Heart left ventricle (tissue), 13 donors: ENCODE data around the gene PTPRE.

Experiments used
- CTCF ChIP-seq, 12 donors: fragments of 200-600 bp; sonication (generic) in 4 of 12; IDR thresholded peaks; one replicate each; pipeline versions ENCODE4 v1.5.0 to v1.8.0; 2018 to 2022; ENCODE audit warnings: antibody characterized with exemption in 12 of 12, mild to moderate bottlenecking in 5 of 12
- POLR2A ChIP-seq, 2 donors: fragments of 450-650 bp; IDR thresholded peaks; one replicate each; pipeline ENCODE4 v1.6.1; 2017; ENCODE audit warnings: antibody characterized with exemption in 2 of 2, mild to moderate bottlenecking in 2 of 2, moderate library complexity in 2 of 2
- donor health status: ischemic (EF 13 %, LVEDD 7.1; RV severe dilation, severe dysfunction).
- donor health status: DM: no; HTN: yes; CAD: no.
- donor health status: DM: no; HTN: no; CAD: no.
- donor health status: ischemic (EF 25% LVEDD 6.9; RV normal size, moderate dysfunction).
- donor health status: ischemic (EF 25% LVEDD 5.7; RV mildly dilated, moderate dysfunction).
- donor health status: ischemic (EF 35%, LVEDD 5.7; RV mildly dilated, moderate dysfunction).
- donor health status: nonischemic (EF 11% LVEDD 7.7; RV severe dilation, severe dysfunction).
- donor health status: DM: yes; HTN: yes; CAD: no.
- donor health status: PGD.
- donor health status: ischemic (EF 29% LVEDD 5.4; RV normal size, mild dysfunction).
- donor health status: nonischemic (EF 23%, LVEDD 6.1; RV moderate dilation, normal function).

- TF ChIP-seq CTCF (IDR thresholded peaks at IDR 0.05): no peak
- no peak for TF ChIP-seq POLR2A (IDR thresholded peaks at IDR 0.05)
Observed at GRCh38 chr10:128062881-128063563, 156.1 kb downstream of the PTPRE start.
